Measurements from ENCODE around the gene UNCX.

Gene UNCX

DNA sequence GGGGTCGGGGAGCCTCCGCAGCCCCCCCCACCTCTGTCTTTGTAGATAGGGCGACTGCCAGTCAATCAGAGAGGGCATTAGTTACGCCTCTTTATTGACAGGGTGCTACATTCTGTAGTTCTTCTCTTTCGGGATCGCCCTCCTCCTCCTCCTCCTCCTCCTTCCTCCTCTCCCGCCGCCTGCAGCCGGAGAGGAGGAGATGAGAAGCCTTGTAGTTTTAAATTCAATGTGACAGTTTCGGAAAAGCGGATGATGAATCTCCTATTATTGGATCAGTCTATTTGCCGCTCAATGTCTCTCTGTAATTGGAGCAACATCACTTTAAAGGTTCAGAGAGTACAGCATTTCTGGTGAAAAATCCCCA, 587 bp upstream of the UNCX start:
- DNase-seq (ENCODE audit: low spot score): no peak

- no peak for DNase-seq (ENCODE audit: low spot score)
Measured at GRCh38 chr7:1233333-1234048, 819 bp downstream of the UNCX start.

GRCh38 chr7:1234049-1234880, 1.6 kb downstream of the UNCX start:
- no peak for DNase-seq (ENCODE audit: low spot score)

DNA sequence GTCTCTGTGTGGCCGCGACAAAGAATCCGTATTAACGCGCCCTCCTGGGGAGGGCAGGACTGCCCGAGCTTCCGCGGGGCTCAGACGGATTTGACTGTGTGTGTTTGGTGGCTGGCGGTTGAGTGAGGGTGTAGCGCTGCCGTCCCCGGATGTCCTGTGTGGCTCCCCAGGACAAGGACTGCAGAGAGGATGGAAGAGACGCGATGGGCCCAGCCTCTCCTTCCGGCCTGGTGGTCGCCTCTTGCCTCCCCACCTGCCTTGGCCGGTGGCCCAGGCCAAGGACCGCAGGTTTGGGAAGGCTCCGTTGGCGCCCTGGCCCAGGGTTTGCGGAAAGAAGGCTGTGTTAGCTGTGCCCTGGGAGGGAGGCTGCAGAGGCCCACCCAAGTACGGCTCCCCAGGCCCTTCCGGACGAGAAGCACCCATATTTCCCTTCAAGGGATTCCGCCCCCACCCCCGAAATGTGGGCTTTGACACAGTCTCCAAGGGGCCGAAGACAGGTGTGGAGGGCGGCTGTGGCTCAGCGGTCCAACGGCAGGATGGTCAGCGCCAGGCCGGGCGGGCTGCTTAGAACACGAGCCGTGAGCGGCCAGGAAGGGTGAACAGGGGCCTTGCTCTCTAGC, 2.3 kb downstream of the UNCX start:
- DNase-seq (ENCODE audit: low spot score): no peak

- DNase-seq (ENCODE audit: low spot score): no peak
Measured at GRCh38 chr7:1235501-1236131, 2.9 kb downstream of the UNCX start.

DNA sequence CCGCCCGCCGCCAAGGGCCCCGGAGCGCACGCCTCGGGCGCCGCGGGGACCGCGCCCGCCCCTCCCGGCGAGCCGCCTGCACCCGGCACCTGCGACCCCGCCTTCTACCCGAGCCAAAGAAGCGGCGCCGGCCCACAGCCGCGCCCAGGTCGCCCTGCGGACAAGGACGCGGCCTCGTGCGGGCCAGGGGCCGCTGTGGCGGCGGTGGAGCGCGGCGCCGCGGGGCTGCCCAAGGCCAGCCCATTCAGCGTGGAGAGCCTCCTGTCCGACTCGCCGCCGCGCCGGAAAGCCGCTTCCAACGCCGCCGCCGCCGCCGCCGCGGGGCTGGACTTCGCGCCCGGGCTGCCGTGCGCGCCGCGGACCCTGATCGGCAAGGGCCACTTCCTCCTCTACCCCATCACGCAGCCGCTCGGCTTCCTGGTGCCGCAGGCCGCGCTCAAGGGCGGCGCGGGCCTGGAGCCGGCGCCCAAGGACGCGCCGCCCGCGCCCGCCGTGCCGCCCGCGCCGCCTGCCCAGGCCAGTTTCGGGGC, 3.5 kb downstream of the UNCX start:
- no peak for DNase-seq (ENCODE audit: low spot score)

GRCh38 chr7:1236831-1237701, 4.4 kb downstream of the UNCX start:
- no peak for DNase-seq (ENCODE audit: low spot score)

DNA sequence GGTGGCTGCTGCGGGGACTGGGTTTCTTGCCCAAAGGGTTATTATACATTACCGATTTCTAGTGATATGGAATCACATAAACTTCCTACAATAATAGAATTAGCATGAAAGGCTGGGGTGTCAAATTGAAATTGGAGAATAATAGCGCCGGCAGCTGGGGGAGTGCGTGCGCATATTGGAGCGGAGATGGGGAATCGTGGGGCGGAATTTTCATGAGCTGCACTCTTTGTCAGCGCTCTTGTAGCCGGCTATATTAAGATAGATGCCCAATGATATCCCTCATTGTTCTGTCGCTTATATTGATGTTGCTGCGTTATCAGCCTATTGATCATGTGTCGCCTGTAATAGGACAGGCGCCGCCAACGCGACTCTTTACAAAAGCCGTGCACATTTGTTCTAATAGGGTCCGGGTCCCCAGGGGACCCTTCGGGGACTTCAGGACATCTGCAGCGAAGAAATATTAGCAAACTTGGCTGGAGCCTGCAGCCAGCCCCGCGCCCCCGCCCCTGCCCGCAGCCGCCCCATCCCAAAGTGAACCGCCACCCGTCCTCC, 5.1 kb downstream of the UNCX start:
- no peak for DNase-seq (ENCODE audit: low spot score)

DNA sequence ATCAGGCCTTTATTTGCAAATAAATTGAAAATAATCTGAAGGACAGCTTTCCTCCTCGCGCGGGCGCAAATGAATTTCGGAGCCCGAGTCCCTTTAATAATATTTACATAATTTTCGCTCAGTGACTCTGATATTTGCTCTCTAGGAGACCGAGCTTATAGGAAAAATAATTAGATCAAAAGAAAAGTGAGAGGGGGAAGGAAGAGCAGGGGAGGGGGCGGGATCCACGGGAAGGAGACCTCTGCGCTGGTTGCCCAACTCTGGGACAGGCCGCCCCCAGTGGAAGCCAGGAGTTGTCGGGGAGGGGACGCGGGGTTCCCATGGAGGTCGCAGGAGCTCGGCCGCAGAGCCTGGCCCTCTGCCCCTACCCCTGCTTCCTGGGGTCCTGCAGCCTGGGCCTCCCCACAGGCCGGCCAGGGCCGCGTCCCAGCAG, 5.8 kb downstream of the UNCX start:
- DNase-seq (ENCODE audit: low spot score): no peak

DNA sequence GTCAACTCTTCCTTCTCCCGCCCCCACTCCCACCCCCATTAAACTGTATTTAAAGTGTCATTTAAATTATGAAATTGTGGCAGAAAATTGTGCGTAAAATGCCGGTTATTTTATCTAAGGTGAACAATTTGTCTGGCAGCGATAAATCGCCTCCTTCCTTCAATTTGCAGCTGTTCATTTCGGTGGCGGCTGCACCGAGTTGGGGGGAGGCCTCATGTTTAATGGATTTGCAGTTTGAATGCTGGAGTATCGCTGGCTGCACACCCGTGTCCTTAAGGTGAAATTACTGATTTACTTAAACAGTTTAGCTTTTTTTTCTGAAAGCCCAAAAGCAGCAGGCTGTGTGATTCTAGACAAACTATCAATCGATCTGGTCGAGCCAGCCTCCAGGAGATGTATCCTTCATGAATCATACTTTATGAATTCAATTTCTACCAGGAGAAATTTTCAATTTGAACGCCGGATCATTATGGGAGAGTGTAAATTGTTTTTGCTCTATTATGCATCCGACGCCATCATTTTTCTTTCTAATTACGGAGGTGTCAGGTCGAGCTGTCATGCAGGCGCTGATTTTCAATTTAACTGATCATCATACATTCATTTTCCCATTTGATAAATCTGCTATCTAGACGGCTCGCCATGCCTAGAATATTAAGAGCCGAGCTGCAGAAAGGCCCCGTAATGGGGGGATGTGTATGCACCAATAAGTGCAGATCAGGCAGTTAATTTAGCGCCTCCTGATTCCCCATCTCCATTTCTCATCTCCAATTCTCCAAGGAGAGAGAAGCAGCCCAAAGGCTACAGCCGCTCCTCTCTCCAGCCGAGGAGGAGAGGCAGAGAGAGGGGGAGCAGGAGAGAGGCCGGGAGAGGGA, 6.5 kb downstream of the UNCX start:
- no peak for DNase-seq (ENCODE audit: low spot score)

- no peak for DNase-seq (ENCODE audit: low spot score)
Measured at GRCh38 chr7:1239803-1240516, 7.3 kb downstream of the UNCX start.

GRCh38 chr7:1240517-1241257, 8.0 kb downstream of the UNCX start:
- DNase-seq (ENCODE audit: low spot score): no peak

DNA sequence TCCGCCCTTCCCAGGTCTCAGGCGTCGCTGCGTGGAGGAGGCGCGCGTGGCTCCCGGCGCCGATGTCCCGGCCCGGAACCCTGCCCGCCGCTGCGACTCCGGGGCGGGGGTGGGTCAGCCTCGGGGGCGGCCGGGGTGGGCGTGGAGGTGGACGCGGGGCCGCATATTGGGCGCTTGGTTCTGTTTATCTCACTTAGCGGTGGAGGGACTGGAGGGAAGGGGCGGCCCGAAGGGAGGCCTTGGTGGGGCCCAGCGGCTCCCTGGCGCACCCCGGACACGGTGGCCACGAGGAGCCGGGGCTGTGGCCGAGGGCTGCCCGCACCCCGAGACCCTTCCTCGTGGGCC, 8.6 kb downstream of the UNCX start:
- no peak for DNase-seq (ENCODE audit: low spot score)

- DNase-seq (ENCODE audit: low spot score): no peak
Measured at GRCh38 chr7:1241603-1242255, 9.1 kb downstream of the UNCX start.

DNA sequence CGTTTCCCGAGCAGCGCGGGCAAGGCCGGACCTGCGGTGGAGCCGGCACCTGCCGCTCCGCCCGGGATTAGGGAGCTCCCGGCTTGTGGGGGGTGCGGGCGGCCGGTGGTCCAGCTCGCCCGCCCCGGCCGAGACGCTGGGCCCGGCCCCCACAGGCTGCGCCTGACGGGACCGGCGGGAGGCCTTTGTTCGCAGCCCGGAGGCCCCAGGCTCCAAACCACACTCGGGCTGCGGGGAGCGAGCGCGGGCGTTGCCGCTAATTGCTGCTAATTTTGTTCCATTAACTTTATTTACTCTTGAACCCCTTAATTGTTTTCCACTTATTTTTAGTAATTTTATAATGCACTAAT, 9.6 kb downstream of the UNCX start:
- no peak for DNase-seq (ENCODE audit: low spot score)

GRCh38 chr7:1242606-1243289, 10.1 kb downstream of the UNCX start:
- no peak for DNase-seq (ENCODE audit: low spot score)

DNA sequence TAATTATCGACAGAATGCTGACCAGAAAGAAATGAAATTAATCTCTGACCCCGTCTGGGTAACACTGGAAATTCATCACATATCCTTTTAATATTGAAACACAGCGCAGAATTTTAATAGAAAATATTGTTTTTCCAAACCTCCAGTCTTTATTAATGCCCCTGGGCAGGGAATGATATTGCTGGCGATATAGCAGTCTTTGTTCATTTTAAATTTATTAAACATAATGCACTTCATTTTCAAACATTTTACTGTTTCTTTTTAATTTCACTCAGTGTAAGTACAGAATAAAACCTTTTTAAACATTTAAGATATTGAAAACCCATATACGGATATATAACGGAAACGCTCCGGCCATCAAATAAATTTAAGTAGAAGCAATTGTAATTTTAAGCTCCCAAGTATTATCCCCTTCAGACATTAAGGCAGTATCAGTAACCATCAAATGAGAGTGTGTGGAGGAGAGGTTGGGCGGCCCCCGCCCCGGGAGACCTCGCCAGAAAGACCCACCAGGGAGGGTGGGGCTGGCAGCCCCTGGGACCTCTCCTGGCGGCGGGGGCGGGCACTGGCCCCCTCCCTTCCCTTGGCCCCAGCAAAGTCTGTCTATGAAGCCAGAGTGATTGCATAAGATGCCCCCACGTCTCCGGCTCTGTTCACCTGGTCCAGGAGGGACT, 10.8 kb downstream of the UNCX start:
- no peak for DNase-seq (ENCODE audit: low spot score)

Data from CD4-positive, alpha-beta T cell treated with Interleukin-6 at 100 ng/mL for 8 hours (primary cell).